Motor neuron (in vitro differentiated cells): ENCODE data around the gene BICC1. TPM values are rescaled to one million over a fixed set of nuclear protein-coding genes. Genes with fewer than 3 reads are reported as not detected.

Experiments used
- ATAC-seq, 8 experiments: fragments of 200-7000 bp; cut with Tn5 transposase; replicated peaks in 6 of 8; 2 replicates each; pipeline ENCODE4 v1.8.0; 2021; ENCODE audit warnings: mild to moderate bottlenecking in 8 of 8, moderate library complexity in 8 of 8
- H3K27ac ChIP-seq, 2 donors: fragments of 250-450 bp; sonication (Bioruptor Pico); 2 replicates each; pipeline ENCODE4 v1.9.0; 2021; ENCODE audit warnings: antibody characterized with exemption in 2 of 2, mild to moderate bottlenecking in 2 of 2, moderate library complexity in 1 of 2
- H3K4me1 ChIP-seq, 2 donors: fragments of 250-450 bp; sonication (Bioruptor Pico); replicated peaks in 1 of 2; 2 replicates each; pipeline ENCODE4 v1.6.1; 2021; ENCODE audit warnings: antibody characterized with exemption in 2 of 2, mild to moderate bottlenecking in 2 of 2, moderate library complexity in 1 of 2
- H3K4me3 ChIP-seq, 5 donors: fragments of 250-450 bp; sonication (Bioruptor Pico); 2 replicates each; pipeline ENCODE4 v1.9.0; 2021; ENCODE audit warnings: antibody characterized with exemption in 5 of 5, mild to moderate bottlenecking in 5 of 5, moderate library complexity in 4 of 5
- WGBS, 10 experiments: fragments of 450-650 bp; shearing (Covaris generic); methylation state at CpG; one replicate each; pipeline ENCODE4 v1.0.0; 2022; 5-methylcytosine and 5-hydroxymethylcytosine counted together
- in situ Hi-C, 9 experiments: fragments of 400-800 bp; cut with MboI; loops; one replicate each; pipeline ENCODE4 v1.15.0; 2021; ENCODE audit warnings: low sequenced_read_pairs in 9 of 9, low pct_unique_long_range_greater_than_20kb in 2 of 9; ENCODE audit not compliant: unreplicated experiment in 9 of 9
- total RNA-seq, 8 experiments: library from RNA; unstranded; fragments of 300-600 nt; gene quantifications; 2 replicates each; pipeline versions ENCODE4 v1.2.3 to v1.2.4, GENCODE V29; 2022

BICC1 gene
- total RNA-seq, 8 experiments from 2014 or later, result 0.15 to 28.2 (median 3.2) TPM

GRCh38 chr10:58653139-58653538 lies 140.5 kb downstream of the BICC1 start:
- in situ Hi-C loops, result no loop called here
- no peak for ATAC-seq
- Histone ChIP-seq H3K4me3 (no peak overlapping the region), H3K4me1 (peaks cover 0 to 3% of the 10 kb centered on the region in 2 donors), H3K27ac (no peak overlapping the region)

- ATAC-seq, result no peak
- no peak overlapping the region for H3K27ac ChIP-seq
- WGBS, 10 experiments, result 0 to 100% (median 79%) methylated on average over 2 to 5 of the region's 5 CpGs; no CpG with 5 or more reads in 1 of the 10 experiments
- H3K4me1 ChIP-seq, result no peaks in the 10 kb centered on the region
- no peak overlapping the region for H3K4me3 ChIP-seq
- in situ Hi-C loops, result no loop called here
Observed at GRCh38 chr10:58660575-58661255, 148.0 kb downstream of the BICC1 start.

- Histone ChIP-seq H3K27ac (no peak overlapping the region), H3K4me3 (no peak overlapping the region), H3K4me1 (no peaks in the 10 kb centered on the region)
- ATAC-seq, result no peak
- in situ Hi-C loops, result no loop called here
- WGBS, 10 experiments, result 0 to 100% (median 77%) methylated on average over 1 of the region's 1 CpG; no CpG with 5 or more reads in 3 of the 10 experiments
Observed at GRCh38 chr10:58661336-58661735, 148.7 kb downstream of the BICC1 start.

- Histone ChIP-seq H3K27ac (no peak overlapping the region), H3K4me1 (no peaks in the 10 kb centered on the region), H3K4me3 (no peak overlapping the region)
- in situ Hi-C loops, result no loop called here
- no peak for ATAC-seq
- 0 to 50% (median 47%) methylated on average over 2 of the region's 2 CpGs; no CpG with 5 or more reads in 1 of the 10 experiments for WGBS, 10 experiments
Observed at GRCh38 chr10:58661902-58662301, 149.2 kb downstream of the BICC1 start.

GRCh38 chr10:58662314-58662713 lies 149.6 kb downstream of the BICC1 start:
- H3K27ac ChIP-seq, result no peak overlapping the region
- peak in 2 of 8 experiments; percentile 50 to 78 for ATAC-seq
- WGBS, 10 experiments, result 0 to 95% (median 79%) methylated on average over 2 to 4 of the region's 4 CpGs
- no peak overlapping the region for H3K4me3 ChIP-seq
- in situ Hi-C loops, result no loop called here
- H3K4me1 ChIP-seq, result no peaks in the 10 kb centered on the region

- H3K27ac ChIP-seq, result no peak overlapping the region
- H3K4me3 ChIP-seq, result no peak overlapping the region
- no peaks in the 10 kb centered on the region for H3K4me1 ChIP-seq
- 21 to 100% (median 58%) methylated on average over 1 to 3 of the region's 3 CpGs for WGBS, 10 experiments
- no peak for ATAC-seq
- in situ Hi-C loops, result no loop called here
Observed at GRCh38 chr10:58665361-58665760, 152.7 kb downstream of the BICC1 start.

- in situ Hi-C loops, result no loop called here
- no peak for ATAC-seq
- Histone ChIP-seq H3K4me1 (no peaks in the 10 kb centered on the region), H3K27ac (no peak overlapping the region), H3K4me3 (no peak overlapping the region)
- 20 to 100% (median 90%) methylated on average over 1 to 3 of the region's 3 CpGs; no CpG with 5 or more reads in 2 of the 10 experiments for WGBS, 10 experiments
Observed at GRCh38 chr10:58666024-58666423, 153.4 kb downstream of the BICC1 start.

GRCh38 chr10:58667658-58668310 lies 155.1 kb downstream of the BICC1 start:
- in situ Hi-C loops, result no loop called here
- H3K4me1 ChIP-seq, result no peaks in the 10 kb centered on the region
- no peak overlapping the region for H3K4me3 ChIP-seq
- ATAC-seq, result no peak
- WGBS, 10 experiments, result 0 to 100% (median 61%) methylated on average over 2 to 3 of the region's 3 CpGs
- H3K27ac ChIP-seq, result no peak overlapping the region

GRCh38 chr10:58672845-58673244 lies 160.2 kb downstream of the BICC1 start:
- ATAC-seq, result no peak
- in situ Hi-C loops, result no loop called here
- no peaks in the 10 kb centered on the region for H3K4me1 ChIP-seq
- H3K4me3 ChIP-seq, result no peak overlapping the region
- H3K27ac ChIP-seq, result no peak overlapping the region

- no peak overlapping the region for H3K27ac ChIP-seq
Observed at GRCh38 chr10:58674251-58674650, 161.6 kb downstream of the BICC1 start.

GRCh38 chr10:58675321-58675720 lies 162.6 kb downstream of the BICC1 start:
- in situ Hi-C loops, result loop anchor here in 1 of 9 experiments (25.0 kb wide), 1 partner anchor 88 kb away; no protein-coding TSS in a partner anchor
- no peak overlapping the region for H3K4me3 ChIP-seq
- 11 to 100% (median 89%) methylated on average over 1 to 2 of the region's 2 CpGs for WGBS, 10 experiments
- H3K27ac ChIP-seq, result no peak overlapping the region
- no peak for ATAC-seq
- no peaks in the 10 kb centered on the region for H3K4me1 ChIP-seq

More at GRCh38 chr10:58674251-58674650, 161.6 kb downstream of the BICC1 start:
- in situ Hi-C loops, result no loop called here
- Histone ChIP-seq H3K4me3 (no peak overlapping the region), H3K4me1 (no peaks in the 10 kb centered on the region)
- WGBS, 10 experiments, result 0 to 100% (median 83%) methylated on average over 1 to 2 of the region's 2 CpGs; no CpG with 5 or more reads in 1 of the 10 experiments
- no peak for ATAC-seq

GRCh38 chr10:58691528-58691927 lies 178.9 kb downstream of the BICC1 start:
- Histone ChIP-seq H3K4me3 (no peak overlapping the region), H3K4me1 (no peaks in the 10 kb centered on the region), H3K27ac (no peak overlapping the region)
- no peak for ATAC-seq
- in situ Hi-C loops, result loop anchor here in 1 of 9 experiments (25.0 kb wide), 1 partner anchor 104 kb away; no protein-coding TSS in a partner anchor
- 60 to 94% (median 70%) methylated on average over 1 to 2 of the region's 2 CpGs; no CpG with 5 or more reads in 6 of the 10 experiments for WGBS, 10 experiments

- Histone ChIP-seq H3K4me1 (peaks cover 0 to 7% of the 10 kb centered on the region in 2 donors), H3K27ac (no peak overlapping the region), H3K4me3 (no peak overlapping the region)
- 36 to 100% (median 86%) methylated on average over 1 to 2 of the region's 2 CpGs for WGBS, 10 experiments
- in situ Hi-C loops, result loop anchor here in 1 of 9 experiments (25.0 kb wide), 1 partner anchor 107 kb away; no protein-coding TSS in a partner anchor
- ATAC-seq, result no peak
Observed at GRCh38 chr10:58693919-58694318, 181.2 kb downstream of the BICC1 start.
